HFFc6 (cell line): Measurements from ENCODE around the gene TENM3. TPM values are rescaled to one million over a fixed set of nuclear protein-coding genes. Genes with fewer than 3 reads are reported as not detected.

Experiments
- DNase-seq: peaks from one replicate; pipeline ENCODE4 v3.0.0-alpha.2; 2018
- H3K27ac Mint-ChIP-seq: 2 replicates; pipeline ENCODE4 v1.8.0; 2020; ENCODE audit warnings: mild to moderate bottlenecking, mixed read lengths
- H3K27me3 Mint-ChIP-seq: 2 replicates; pipeline ENCODE4 v1.8.0; 2021; ENCODE audit warnings: mild to moderate bottlenecking, moderate library complexity, mixed read lengths; ENCODE audit not compliant: insufficient read depth
- H3K36me3 Mint-ChIP-seq: 2 replicates; pipeline ENCODE4 v1.8.0; 2021; ENCODE audit warnings: low read depth, mixed read lengths
- H3K4me1 Mint-ChIP-seq: 2 replicates; pipeline ENCODE4 v1.8.0; 2020; ENCODE audit warnings: low read depth, mixed read lengths
- H3K4me3 Mint-ChIP-seq: 2 replicates; pipeline ENCODE4 v1.8.0; 2020; ENCODE audit warnings: mild to moderate bottlenecking, moderate library complexity, mixed read lengths
- H3K9me3 Mint-ChIP-seq: 2 replicates; pipeline ENCODE4 v1.8.0; 2020; ENCODE audit warnings: mild to moderate bottlenecking, mixed read lengths
- total RNA-seq, 6 experiments: library from RNA; stranded (reverse); fragmentation: NEBNext Ultra II Directional; extraction: Animal tissue kit (Norgen Biotek cat#: 25700); gene quantifications; 2 replicates in 1 of 6; 3 replicates in 5 of 6; pipeline ENCODE4 v1.2.3, GENCODE V29; 2021
- TF ChIP-seq, protein P1 (sequence below): fragments of 200-600 bp; sonication (generic); IDR thresholded peaks from 2 replicates; pipeline ENCODE4 v1.5.0; 2021; ENCODE audit warnings: antibody characterized with exemption, mild to moderate bottlenecking

The TENM3 gene
- total RNA-seq, 6 experiments from 2014 or later: 31.1 to 52.1 (median 42.0) TPM

DNA sequence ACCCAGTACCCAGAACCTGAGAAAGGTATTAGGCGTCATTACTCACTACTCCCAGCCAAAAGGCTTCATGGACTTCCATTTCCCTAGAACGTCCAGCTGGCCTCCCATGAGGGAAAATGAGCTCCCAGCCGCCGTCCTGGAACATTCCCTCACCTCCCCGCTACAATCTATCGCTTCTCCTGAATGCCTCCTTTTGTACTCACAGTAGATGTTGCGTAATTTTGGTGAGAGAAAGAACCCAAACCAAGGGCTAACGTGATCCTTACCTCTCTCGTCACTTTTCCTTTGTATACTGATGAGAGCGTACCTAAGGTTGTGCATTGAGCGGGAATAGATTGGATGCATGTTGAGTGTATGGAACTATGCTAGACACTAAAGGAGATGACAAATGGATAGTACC lies 161.9 kb downstream of the TENM3 start:
- H3K9me3 Mint-ChIP-seq: no peaks in the 10 kb centered on the region
- no peak for DNase-seq
- H3K4me3 Mint-ChIP-seq: no peak overlapping the region
- TF ChIP-seq, protein P1, sequence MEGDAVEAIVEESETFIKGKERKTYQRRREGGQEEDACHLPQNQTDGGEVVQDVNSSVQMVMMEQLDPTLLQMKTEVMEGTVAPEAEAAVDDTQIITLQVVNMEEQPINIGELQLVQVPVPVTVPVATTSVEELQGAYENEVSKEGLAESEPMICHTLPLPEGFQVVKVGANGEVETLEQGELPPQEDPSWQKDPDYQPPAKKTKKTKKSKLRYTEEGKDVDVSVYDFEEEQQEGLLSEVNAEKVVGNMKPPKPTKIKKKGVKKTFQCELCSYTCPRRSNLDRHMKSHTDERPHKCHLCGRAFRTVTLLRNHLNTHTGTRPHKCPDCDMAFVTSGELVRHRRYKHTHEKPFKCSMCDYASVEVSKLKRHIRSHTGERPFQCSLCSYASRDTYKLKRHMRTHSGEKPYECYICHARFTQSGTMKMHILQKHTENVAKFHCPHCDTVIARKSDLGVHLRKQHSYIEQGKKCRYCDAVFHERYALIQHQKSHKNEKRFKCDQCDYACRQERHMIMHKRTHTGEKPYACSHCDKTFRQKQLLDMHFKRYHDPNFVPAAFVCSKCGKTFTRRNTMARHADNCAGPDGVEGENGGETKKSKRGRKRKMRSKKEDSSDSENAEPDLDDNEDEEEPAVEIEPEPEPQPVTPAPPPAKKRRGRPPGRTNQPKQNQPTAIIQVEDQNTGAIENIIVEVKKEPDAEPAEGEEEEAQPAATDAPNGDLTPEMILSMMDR: no peak
- peaks cover 6% of the 10 kb centered on the region; the same call in 1 of the 2 replicates for H3K4me1 Mint-ChIP-seq
- no peaks in the 10 kb centered on the region; the same call in none of the 2 replicates for H3K27me3 Mint-ChIP-seq
- H3K27ac Mint-ChIP-seq: no peak overlapping the region
- H3K36me3 Mint-ChIP-seq: no peaks in the 10 kb centered on the region; the same call in 1 of the 2 replicates

GRCh38 chr4:182409271-182409670 lies 166.1 kb downstream of the TENM3 start:
- no peak overlapping the region for H3K4me3 Mint-ChIP-seq

DNA sequence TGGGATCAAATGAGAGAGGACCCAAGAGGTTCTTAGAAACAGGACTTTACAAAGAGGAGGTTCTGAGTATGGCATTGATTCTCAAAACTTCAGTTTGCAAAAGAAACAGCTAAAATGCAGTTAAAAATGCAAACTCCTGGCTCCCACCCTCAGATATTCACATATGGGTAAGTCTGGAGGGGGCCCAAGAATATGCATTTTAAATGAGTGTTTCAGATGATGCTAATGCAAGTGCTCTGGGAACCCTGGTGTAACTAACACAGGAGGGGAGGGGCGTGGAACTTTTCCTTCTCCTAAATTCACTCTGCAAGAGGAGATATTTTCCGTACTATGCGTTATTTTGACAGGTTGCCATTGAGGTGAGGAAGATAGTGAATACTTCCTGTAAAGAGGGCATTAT lies 168.2 kb downstream of the TENM3 start:
- Mint-ChIP-seq H3K27me3 (no peaks in the 10 kb centered on the region), H3K9me3 (peaks cover 26% of the 10 kb centered on the region), H3K4me3 (no peak overlapping the region), H3K4me1 (no peaks in the 10 kb centered on the region), H3K36me3 (peaks cover 22% of the 10 kb centered on the region), H3K27ac (no peak overlapping the region)
- TF ChIP-seq, protein P1: no peak
- no peak for DNase-seq

More at GRCh38 chr4:182409271-182409670, 166.1 kb downstream of the TENM3 start:
- H3K4me1 Mint-ChIP-seq: peaks cover under 1% of the 10 kb centered on the region; the same call in 1 of the 2 replicates
- H3K9me3 Mint-ChIP-seq: peaks cover 23% of the 10 kb centered on the region
- TF ChIP-seq, protein P1: no peak
- H3K27ac Mint-ChIP-seq: no peak overlapping the region
- peaks cover 22% of the 10 kb centered on the region for H3K36me3 Mint-ChIP-seq
- no peaks in the 10 kb centered on the region; the same call in none of the 2 replicates for H3K27me3 Mint-ChIP-seq
- no peak for DNase-seq

DNA sequence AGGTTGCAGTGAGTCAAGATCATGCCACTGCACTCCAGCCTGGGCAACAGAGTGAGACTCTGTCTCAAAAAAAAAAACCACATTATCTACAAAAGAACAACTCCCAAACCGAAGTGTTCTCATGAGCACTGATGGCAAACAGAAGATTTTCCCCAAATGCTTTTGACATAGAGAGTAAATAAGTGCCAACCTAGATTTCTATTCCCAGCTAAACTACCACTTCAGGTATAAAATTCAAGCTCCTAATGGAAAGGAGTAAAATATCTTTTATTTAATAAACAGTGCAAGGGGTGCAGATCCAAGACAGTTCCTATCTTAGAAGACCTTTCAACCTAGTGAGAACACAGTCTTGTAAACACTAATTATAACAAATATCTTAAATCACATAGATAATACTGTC lies 170.3 kb downstream of the TENM3 start:
- H3K9me3 Mint-ChIP-seq: peaks cover 26% of the 10 kb centered on the region
- H3K4me3 Mint-ChIP-seq: no peak overlapping the region
- peaks cover 22% of the 10 kb centered on the region for H3K36me3 Mint-ChIP-seq
- DNase-seq: no peak
- H3K4me1 Mint-ChIP-seq: peaks cover 13% of the 10 kb centered on the region
- no peaks in the 10 kb centered on the region for H3K27me3 Mint-ChIP-seq
- TF ChIP-seq, protein P1: no peak
- no peak overlapping the region for H3K27ac Mint-ChIP-seq

DNA sequence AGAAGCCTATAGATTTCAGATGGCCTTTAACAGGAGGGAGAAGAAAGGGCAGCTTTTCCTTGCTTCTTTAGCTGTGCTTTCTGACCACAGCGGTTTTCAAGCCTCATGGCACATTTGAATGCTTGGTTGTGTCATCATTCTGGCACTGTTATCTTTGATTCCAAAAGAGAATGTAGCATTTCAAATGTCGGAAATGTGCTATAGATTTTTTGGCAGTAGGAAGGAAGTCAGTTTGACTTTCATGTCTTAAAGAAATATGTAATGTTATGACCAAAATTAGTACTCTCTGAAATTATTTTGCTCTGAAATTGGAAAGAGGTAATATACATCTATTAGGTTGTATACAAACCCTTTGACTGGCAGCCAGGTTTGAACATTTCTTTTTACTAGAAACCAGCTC lies 171.9 kb downstream of the TENM3 start:
- Mint-ChIP-seq H3K27me3 (no peaks in the 10 kb centered on the region), H3K4me1 (peaks cover 16% of the 10 kb centered on the region), H3K4me3 (no peak overlapping the region), H3K9me3 (peaks cover 26% of the 10 kb centered on the region), H3K36me3 (peaks cover 22% of the 10 kb centered on the region), H3K27ac (no peak overlapping the region)
- DNase-seq: no peak
- TF ChIP-seq, protein P1: no peak

GRCh38 chr4:182416067-182416466 lies 172.9 kb downstream of the TENM3 start:
- H3K4me1 Mint-ChIP-seq: peaks cover 16% of the 10 kb centered on the region
- no peak overlapping the region for H3K27ac Mint-ChIP-seq
- TF ChIP-seq, protein P1: no peak
- no peaks in the 10 kb centered on the region for H3K27me3 Mint-ChIP-seq
- H3K9me3 Mint-ChIP-seq: peaks cover 26% of the 10 kb centered on the region
- no peak for DNase-seq
- peaks cover 22% of the 10 kb centered on the region for H3K36me3 Mint-ChIP-seq
- no peak overlapping the region for H3K4me3 Mint-ChIP-seq
